Gastroesophageal sphincter (tissue), 4 donors: ENCODE results near the gene RXYLT1. TPM values are rescaled to one million over a fixed set of nuclear protein-coding genes. Genes with fewer than 3 reads are reported as not detected.

Source experiments
- ATAC-seq: fragments of 150-250 bp; one replicate; pipeline ENCODE4 v1.9.1; 2016; ENCODE audit warnings: mild to moderate bottlenecking, moderate library complexity
- H3K27ac ChIP-seq, 4 donors: fragments of 200-600 bp; sonication (generic) in 3 of 4; 1 replicate in 3 of 4; 2 replicates in 1 of 4; pipeline ENCODE4 v1.5.1; 2016 to 2019
- H3K27me3 ChIP-seq: fragments of 200-600 bp; sonication (generic); one replicate; pipeline ENCODE4 v1.5.1; 2019
- H3K36me3 ChIP-seq, 2 donors: fragments of 200-600 bp; sonication (generic); one replicate each; pipeline ENCODE4 v1.5.1; 2019; ENCODE audit warnings: control low read depth in 1 of 2
- H3K4me1 ChIP-seq, 3 donors: fragments of 200-600 bp; sonication (generic); 1 replicate in 2 of 3; 2 replicates in 1 of 3; pipeline ENCODE4 v1.5.1; 2016 to 2019; ENCODE audit warnings: control low read depth in 2 of 3
- H3K4me3 ChIP-seq, 2 donors: fragments of 200-600 bp; sonication (generic); one replicate each; pipeline ENCODE4 v1.5.1; 2019; ENCODE audit warnings: mild to moderate bottlenecking in 1 of 2, moderate library complexity in 1 of 2
- H3K9me3 ChIP-seq, 3 donors: fragments of 200-600 bp; sonication (generic); one replicate each; pipeline ENCODE4 v1.5.1; 2017 to 2019; ENCODE audit warnings: control low read depth in 2 of 3
- EP300 ChIP-seq: sonication (generic); formaldehyde crosslinking; IDR thresholded peaks from one replicate; pipeline ENCODE4 v1.6.1; 2017; ENCODE audit warnings: antibody characterized with exemption, mild to moderate bottlenecking
- POLR2A ChIP-seq, 2 donors: fragments of 450-650 bp; IDR thresholded peaks; one replicate each; pipeline ENCODE4 v1.6.1; 2017; ENCODE audit warnings: antibody characterized with exemption in 2 of 2, mild to moderate bottlenecking in 2 of 2, moderate library complexity in 1 of 2
- POLR2AphosphoS5 ChIP-seq: sonication (generic); formaldehyde crosslinking; IDR thresholded peaks from one replicate; pipeline ENCODE4 v1.6.1; 2017; ENCODE audit warnings: antibody characterized with exemption
- WGBS, 2 donors: methylation state at CpG; one replicate each; pipeline ENCODE4 v1.1.5; 2018; ENCODE audit warnings: low coverage in 1 of 2; 5-methylcytosine and 5-hydroxymethylcytosine counted together
- total RNA-seq, 4 donors: library from RNA; depleted of rRNA; stranded (reverse); fragments of >200 nt; gene quantifications; one replicate each; pipeline ENCODE4 v1.1.0, GENCODE V29; 2016
- TF ChIP-seq, protein P1 (sequence below), 4 experiments: fragments of 200-600 bp in 2 of 4; fragments of 450-650 bp in 2 of 4; sonication (generic) in 1 of 4; IDR thresholded peaks; one replicate each; pipeline ENCODE4 v1.5.1; 2017 to 2019; ENCODE audit warnings: antibody characterized with exemption in 4 of 4, mild to moderate bottlenecking in 2 of 4, moderate library complexity in 2 of 4

RXYLT1 gene
- total RNA-seq, 4 donors from 2014 or later, result 15.4 to 36.3 (median 20.4) TPM

DNA sequence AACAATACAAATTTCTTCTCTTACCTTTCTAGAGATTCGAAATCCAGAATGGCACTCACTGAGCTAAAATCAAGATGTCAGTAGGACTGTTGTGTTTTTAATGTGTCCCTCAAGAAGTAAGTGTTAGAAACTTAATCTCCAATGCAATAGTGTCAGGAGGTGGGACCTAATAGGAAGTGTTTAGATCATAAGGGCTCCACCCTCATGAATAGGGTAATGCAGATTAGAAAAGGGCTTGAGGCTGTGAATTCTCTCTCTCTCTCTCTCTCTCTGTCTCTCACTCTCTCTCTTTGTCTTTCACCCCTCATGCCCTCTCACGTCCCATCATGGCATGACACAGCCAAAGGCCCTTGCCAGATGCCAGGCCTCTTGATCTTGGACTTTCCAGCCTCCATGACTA lies 49.2 kb downstream of the RXYLT1 start:
- Histone ChIP-seq H3K9me3 (no peaks in the 10 kb centered on the region), H3K27ac (no peak overlapping the region), H3K27me3 (no peaks in the 10 kb centered on the region), H3K4me3 (no peak overlapping the region), H3K36me3 (no peaks in the 10 kb centered on the region), H3K4me1 (no peaks in the 10 kb centered on the region)
- TF ChIP-seq POLR2AphosphoS5, result no peak
- TF ChIP-seq POLR2A (IDR thresholded peaks at IDR 0.05), result no peak
- no peak for TF ChIP-seq EP300
- TF ChIP-seq, protein P1, sequence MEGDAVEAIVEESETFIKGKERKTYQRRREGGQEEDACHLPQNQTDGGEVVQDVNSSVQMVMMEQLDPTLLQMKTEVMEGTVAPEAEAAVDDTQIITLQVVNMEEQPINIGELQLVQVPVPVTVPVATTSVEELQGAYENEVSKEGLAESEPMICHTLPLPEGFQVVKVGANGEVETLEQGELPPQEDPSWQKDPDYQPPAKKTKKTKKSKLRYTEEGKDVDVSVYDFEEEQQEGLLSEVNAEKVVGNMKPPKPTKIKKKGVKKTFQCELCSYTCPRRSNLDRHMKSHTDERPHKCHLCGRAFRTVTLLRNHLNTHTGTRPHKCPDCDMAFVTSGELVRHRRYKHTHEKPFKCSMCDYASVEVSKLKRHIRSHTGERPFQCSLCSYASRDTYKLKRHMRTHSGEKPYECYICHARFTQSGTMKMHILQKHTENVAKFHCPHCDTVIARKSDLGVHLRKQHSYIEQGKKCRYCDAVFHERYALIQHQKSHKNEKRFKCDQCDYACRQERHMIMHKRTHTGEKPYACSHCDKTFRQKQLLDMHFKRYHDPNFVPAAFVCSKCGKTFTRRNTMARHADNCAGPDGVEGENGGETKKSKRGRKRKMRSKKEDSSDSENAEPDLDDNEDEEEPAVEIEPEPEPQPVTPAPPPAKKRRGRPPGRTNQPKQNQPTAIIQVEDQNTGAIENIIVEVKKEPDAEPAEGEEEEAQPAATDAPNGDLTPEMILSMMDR (IDR thresholded peaks at IDR 0.05), result no peak
- ATAC-seq, result no peak
- WGBS, 2 donors, result 81 to 89% methylated on average over 2 of the region's 2 CpGs

DNA sequence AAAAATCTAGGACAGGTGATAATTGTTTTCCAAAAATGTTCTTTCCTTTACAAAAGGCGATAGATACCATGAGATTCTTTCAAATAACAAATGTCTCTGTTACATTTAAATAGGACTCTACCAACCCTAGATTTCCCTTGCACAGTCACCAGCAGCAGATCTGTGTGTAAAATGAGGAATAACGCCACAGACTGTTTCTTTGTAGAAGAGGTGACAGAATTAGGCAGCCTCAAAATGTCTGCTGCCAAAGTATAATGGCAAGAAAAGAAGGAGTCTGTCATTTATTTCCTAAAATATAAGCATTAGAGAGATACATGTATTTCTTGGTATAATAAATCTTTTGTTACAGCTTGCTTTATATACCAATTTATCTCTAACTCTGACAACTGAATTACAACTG lies 56.3 kb downstream of the RXYLT1 start:
- no peaks in the 10 kb centered on the region for H3K9me3 ChIP-seq
- 48 to 68% methylated on average over 2 of the region's 2 CpGs for WGBS, 2 donors
- H3K27ac ChIP-seq, result no peak overlapping the region
- H3K27me3 ChIP-seq, result no peaks in the 10 kb centered on the region
- no peaks in the 10 kb centered on the region for H3K4me1 ChIP-seq
- H3K36me3 ChIP-seq, result no peaks in the 10 kb centered on the region
- TF ChIP-seq, protein P1 (IDR thresholded peaks at IDR 0.05), result no peak
- TF ChIP-seq POLR2AphosphoS5 (no peak), POLR2A (IDR thresholded peaks at IDR 0.05) (no peak), EP300 (no peak)
- no peak overlapping the region for H3K4me3 ChIP-seq
- ATAC-seq, result no peak

DNA sequence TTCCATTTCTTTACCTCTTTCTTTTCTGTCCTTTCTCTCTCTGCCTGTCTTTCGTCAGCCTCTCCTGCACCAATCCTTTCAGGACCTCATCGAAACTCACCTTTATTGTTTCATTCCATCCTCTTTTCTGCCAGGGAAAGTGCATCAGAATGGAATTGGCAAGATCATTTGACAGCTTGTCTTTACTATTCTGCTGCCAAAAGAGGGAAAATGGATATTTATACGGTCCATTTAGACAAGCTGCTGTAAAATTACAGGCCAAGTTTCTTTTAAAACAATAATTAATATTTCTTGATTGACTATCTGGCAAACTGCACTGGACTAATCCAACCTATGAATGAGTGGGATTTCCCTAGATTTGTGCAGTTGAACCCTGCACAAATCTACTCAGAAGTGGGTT lies 57.2 kb downstream of the RXYLT1 start:
- Histone ChIP-seq H3K27me3 (no peaks in the 10 kb centered on the region), H3K4me1 (no peaks in the 10 kb centered on the region), H3K4me3 (no peak overlapping the region), H3K36me3 (no peaks in the 10 kb centered on the region), H3K27ac (no peak overlapping the region), H3K9me3 (no peaks in the 10 kb centered on the region)
- TF ChIP-seq POLR2AphosphoS5, result no peak
- TF ChIP-seq POLR2A (IDR thresholded peaks at IDR 0.05), result no peak
- TF ChIP-seq, protein P1 (IDR thresholded peaks at IDR 0.05), result no peak
- TF ChIP-seq EP300, result no peak
- WGBS, 2 donors, result 48 to 59% methylated on average over 3 of the region's 3 CpGs
- no peak for ATAC-seq

DNA sequence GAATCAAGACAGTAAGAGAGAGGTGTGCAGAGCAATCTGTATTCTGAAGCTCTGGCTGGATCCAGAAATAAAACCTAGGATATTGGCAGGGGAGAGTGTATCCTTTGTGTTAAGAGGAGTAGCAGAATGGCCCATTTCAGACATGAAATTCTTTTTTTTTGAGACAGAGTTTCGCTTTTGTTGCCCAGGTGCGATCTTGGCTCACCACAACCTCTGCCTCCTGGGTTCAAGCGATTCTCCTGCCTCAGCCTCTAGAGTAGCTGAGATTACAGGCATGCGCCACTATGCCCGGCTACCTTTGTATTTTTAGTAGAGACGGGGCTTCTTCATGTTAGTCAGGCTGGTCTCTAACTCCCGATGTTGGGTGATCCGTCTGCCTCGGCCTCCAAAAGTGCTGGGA lies 58.7 kb downstream of the RXYLT1 start:
- Histone ChIP-seq H3K4me3 (no peak overlapping the region), H3K36me3 (no peaks in the 10 kb centered on the region), H3K27me3 (no peaks in the 10 kb centered on the region), H3K4me1 (peaks cover 0 to 5% (median 0%) of the 10 kb centered on the region in 3 donors), H3K27ac (no peak overlapping the region), H3K9me3 (no peaks in the 10 kb centered on the region)
- TF ChIP-seq EP300, result no peak
- no peak for TF ChIP-seq POLR2AphosphoS5
- TF ChIP-seq POLR2A (IDR thresholded peaks at IDR 0.05), result no peak
- TF ChIP-seq, protein P1 (IDR thresholded peaks at IDR 0.05), result no peak
- no peak for ATAC-seq
- WGBS, 2 donors, result 84 to 91% methylated on average over 6 to 7 of the region's 9 CpGs

DNA sequence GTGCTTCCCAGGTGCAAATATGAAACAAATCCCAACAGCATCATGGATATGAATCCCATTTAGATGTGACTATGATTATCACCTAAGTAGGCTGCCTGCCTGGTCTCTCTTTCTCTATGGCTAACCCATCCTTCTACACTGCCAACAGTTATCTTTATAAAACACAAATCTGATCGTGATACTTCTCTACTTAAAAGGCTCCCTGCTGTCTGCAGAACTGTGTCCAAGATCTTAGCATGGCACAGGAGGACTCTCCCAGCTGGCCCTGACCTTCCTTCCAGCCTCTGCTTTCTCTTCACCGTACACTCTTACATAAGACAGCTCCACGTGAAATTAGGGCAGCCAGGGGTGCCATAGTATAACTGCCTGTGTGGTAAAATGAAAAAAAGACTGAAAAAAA lies 61.3 kb downstream of the RXYLT1 start:
- Histone ChIP-seq H3K36me3 (no peaks in the 10 kb centered on the region), H3K4me3 (no peak overlapping the region), H3K4me1 (peaks cover 0 to 17% (median 0%) of the 10 kb centered on the region in 3 donors), H3K9me3 (no peaks in the 10 kb centered on the region), H3K27me3 (no peaks in the 10 kb centered on the region), H3K27ac (no peak overlapping the region)
- 48 to 51% methylated on average over 3 of the region's 3 CpGs for WGBS, 2 donors
- no peak for TF ChIP-seq POLR2AphosphoS5
- TF ChIP-seq EP300, result no peak
- TF ChIP-seq, protein P1 (IDR thresholded peaks at IDR 0.05), result no peak
- TF ChIP-seq POLR2A (IDR thresholded peaks at IDR 0.05), result no peak
- no peak for ATAC-seq
